ENCODE data around the gene NPAS3. TPM values are rescaled to one million over a fixed set of nuclear protein-coding genes. Genes with fewer than 3 reads are reported as not detected.

NPAS3 gene
- total RNA-seq, 1 donor from 2014 or later = not detected

DNA sequence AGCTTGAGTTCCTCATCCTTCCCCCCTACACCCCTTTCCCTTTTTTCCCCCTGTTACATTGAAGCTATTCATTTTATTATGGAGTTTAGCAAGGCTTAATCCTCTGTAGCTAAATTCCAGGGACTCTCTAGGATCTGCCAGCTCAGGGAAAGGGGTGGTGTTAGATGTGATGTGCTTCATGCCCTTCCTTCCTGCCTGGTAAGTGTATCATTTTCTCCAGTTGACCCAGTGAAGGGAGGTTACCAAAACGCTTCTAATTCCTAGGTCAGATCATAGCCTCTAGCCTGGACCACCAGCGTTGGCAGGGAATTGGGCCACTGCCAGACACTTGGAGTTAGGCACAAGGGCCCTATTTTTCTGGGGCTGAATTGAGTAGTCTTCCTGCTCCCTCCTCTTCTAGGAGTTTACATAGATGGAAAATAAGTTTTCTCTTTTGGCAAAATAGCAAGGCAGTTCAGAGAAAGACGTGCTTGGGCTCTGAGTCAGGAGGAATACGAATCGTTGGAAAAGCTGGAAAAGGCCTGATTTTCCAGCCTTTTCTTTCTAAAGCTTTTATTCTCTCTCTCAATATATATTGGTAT, 88.3 kb downstream of the NPAS3 start:
- Mint-ChIP-seq H3K4me3 (no peak overlapping the region), H3K36me3 (peaks cover 10% of the 10 kb centered on the region), H3K9me3 (no peaks in the 10 kb centered on the region), H3K27ac (no peak overlapping the region), H3K4me1 (peaks cover 20% of the 10 kb centered on the region), H3K27me3 (ENCODE audit: insufficient read depth, low read depth) (no peaks in the 10 kb centered on the region)
- Histone ChIP-seq H3K9ac (no peak overlapping the region), H3F3A (ENCODE audit: low read depth) (no peaks in the 10 kb centered on the region), H3K4me1 (peaks cover 4% of the 10 kb centered on the region), H3K4me2 (no peak overlapping the region), H3K9me3 (ENCODE audit: low read depth) (no peaks in the 10 kb centered on the region), H3K4me3 (no peak overlapping the region), H3K79me2 (ENCODE audit: low read depth) (no peaks in the 10 kb centered on the region), H4K20me1 (ENCODE audit: low read depth) (no peaks in the 10 kb centered on the region), H3K27ac (no peak overlapping the region), H2AFZ (replicated peaks) (no peak overlapping the region), H3K36me3 (no peaks in the 10 kb centered on the region), H3K27me3 (no peaks in the 10 kb centered on the region)
- no peak for DNase-seq (ENCODE audit: low spot score)
- no peak for TF ChIP-seq EZH2 (IDR thresholded peaks at IDR 0.05)
- TF ChIP-seq, protein P1, sequence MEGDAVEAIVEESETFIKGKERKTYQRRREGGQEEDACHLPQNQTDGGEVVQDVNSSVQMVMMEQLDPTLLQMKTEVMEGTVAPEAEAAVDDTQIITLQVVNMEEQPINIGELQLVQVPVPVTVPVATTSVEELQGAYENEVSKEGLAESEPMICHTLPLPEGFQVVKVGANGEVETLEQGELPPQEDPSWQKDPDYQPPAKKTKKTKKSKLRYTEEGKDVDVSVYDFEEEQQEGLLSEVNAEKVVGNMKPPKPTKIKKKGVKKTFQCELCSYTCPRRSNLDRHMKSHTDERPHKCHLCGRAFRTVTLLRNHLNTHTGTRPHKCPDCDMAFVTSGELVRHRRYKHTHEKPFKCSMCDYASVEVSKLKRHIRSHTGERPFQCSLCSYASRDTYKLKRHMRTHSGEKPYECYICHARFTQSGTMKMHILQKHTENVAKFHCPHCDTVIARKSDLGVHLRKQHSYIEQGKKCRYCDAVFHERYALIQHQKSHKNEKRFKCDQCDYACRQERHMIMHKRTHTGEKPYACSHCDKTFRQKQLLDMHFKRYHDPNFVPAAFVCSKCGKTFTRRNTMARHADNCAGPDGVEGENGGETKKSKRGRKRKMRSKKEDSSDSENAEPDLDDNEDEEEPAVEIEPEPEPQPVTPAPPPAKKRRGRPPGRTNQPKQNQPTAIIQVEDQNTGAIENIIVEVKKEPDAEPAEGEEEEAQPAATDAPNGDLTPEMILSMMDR (IDR thresholded peaks at IDR 0.05) = no peak
- no peak for TF ChIP-seq EZH2phosphoT487 (IDR thresholded peaks at IDR 0.05)

DNA sequence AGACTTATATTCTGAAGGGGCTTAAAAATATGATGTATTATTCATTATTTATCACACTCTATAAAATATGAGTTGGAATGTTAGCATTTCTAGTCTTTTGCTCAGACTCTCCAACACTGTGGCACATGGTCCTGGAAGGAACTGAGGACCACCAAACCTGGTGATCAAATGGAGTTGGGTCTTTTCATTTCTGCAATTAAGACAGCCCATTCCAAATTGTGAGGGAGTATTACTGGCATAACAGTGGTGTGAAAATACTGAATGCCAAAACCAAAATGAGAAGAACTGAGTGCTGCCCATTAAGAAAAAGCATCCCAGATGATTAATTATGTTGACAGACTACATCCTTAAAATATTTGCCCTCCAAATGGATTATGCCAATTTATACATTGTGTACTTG, 90.8 kb downstream of the NPAS3 start:
- Histone ChIP-seq H3K4me3 (no peak overlapping the region), H2AFZ (replicated peaks) (no peak overlapping the region), H3K4me2 (no peak overlapping the region), H3K36me3 (no peaks in the 10 kb centered on the region), H3K9me3 (ENCODE audit: low read depth) (no peaks in the 10 kb centered on the region), H4K20me1 (ENCODE audit: low read depth) (no peaks in the 10 kb centered on the region), H3K27me3 (no peaks in the 10 kb centered on the region), H3K79me2 (ENCODE audit: low read depth) (no peaks in the 10 kb centered on the region), H3K4me1 (peaks cover 4% of the 10 kb centered on the region), H3K9ac (no peak overlapping the region), H3F3A (ENCODE audit: low read depth) (no peaks in the 10 kb centered on the region), H3K27ac (no peak overlapping the region)
- Mint-ChIP-seq H3K4me1 (peaks cover 20% of the 10 kb centered on the region), H3K9me3 (no peaks in the 10 kb centered on the region), H3K36me3 (peaks cover 3% of the 10 kb centered on the region), H3K27me3 (ENCODE audit: insufficient read depth, low read depth) (no peaks in the 10 kb centered on the region), H3K4me3 (no peak overlapping the region), H3K27ac (no peak overlapping the region)
- TF ChIP-seq, protein P1 (IDR thresholded peaks at IDR 0.05) = no peak
- no peak for TF ChIP-seq EZH2phosphoT487 (IDR thresholded peaks at IDR 0.05)
- TF ChIP-seq EZH2 (IDR thresholded peaks at IDR 0.05) = no peak
- DNase-seq (ENCODE audit: low spot score) = no peak

DNA sequence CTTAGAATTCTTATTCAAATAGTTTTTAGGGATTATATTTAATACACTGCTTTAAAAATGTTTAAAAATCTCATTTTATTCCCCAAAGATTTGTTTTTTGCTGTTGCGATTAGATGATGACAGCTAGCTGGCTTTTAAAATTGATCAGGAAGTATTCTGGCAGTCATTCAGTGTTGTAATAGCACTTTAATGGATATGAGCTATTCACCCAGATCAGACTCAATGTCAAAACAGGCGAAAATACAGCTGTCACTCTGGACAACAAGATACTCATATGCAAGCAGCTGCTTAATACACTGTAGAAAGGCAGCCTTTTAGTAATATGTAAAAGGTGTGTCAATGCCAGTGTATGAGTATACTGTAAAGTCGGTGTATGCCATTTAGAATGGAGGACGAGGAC, 91.7 kb downstream of the NPAS3 start:
- Histone ChIP-seq H3K4me2 (no peak overlapping the region), H3F3A (ENCODE audit: low read depth) (no peaks in the 10 kb centered on the region), H3K9ac (no peak overlapping the region), H3K4me1 (peaks cover 4% of the 10 kb centered on the region), H3K36me3 (no peaks in the 10 kb centered on the region), H3K79me2 (ENCODE audit: low read depth) (no peaks in the 10 kb centered on the region), H3K9me3 (ENCODE audit: low read depth) (no peaks in the 10 kb centered on the region), H2AFZ (replicated peaks) (no peak overlapping the region), H4K20me1 (ENCODE audit: low read depth) (no peaks in the 10 kb centered on the region), H3K27me3 (no peaks in the 10 kb centered on the region), H3K27ac (no peak overlapping the region), H3K4me3 (no peak overlapping the region)
- no peaks in the 10 kb centered on the region for H3K27me3 Mint-ChIP-seq (ENCODE audit: insufficient read depth, low read depth)
- H3K27ac Mint-ChIP-seq = no peak overlapping the region
- TF ChIP-seq EZH2phosphoT487 (IDR thresholded peaks at IDR 0.05) = no peak
- H3K36me3 Mint-ChIP-seq = peaks cover 3% of the 10 kb centered on the region
- H3K4me1 Mint-ChIP-seq = peaks cover 22% of the 10 kb centered on the region
- no peak overlapping the region for H3K4me3 Mint-ChIP-seq
- no peaks in the 10 kb centered on the region for H3K9me3 Mint-ChIP-seq
- DNase-seq (ENCODE audit: low spot score) = no peak

DNA sequence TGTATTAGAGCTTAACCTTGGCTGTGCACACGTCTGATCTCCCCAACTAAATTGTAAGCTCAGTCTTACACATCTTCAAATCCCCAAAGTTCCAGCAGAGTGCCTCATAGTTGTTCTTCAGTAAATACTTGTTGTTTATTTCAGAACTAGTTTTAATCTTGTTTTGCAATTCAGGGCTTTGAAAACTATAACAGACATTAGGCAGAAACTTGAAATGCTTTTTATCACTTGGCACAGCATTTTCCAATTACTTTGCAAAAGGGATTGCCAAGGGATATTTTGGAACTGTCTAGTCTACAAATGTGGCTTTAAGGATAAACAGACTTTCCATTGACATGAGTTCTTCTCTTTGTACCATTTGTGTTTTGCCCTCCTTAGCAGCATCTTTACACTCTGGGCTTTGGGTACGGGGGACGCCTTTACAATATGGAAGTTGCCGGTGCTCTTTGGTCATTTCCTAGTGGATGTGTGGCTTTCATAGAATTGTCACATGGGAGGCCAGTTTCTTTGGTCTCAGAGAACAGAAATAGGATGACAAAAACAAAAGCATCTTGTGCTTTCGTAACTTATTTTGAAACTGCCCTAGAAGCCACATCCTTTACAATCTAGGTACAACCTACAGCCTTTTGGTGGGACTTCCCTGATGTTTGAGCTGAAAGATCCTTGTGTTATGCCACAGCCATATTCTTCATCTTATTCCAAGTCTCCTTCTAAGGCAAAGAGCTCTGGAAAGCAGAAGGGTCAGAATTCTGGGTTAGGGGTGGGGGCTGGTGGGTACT, 96.9 kb downstream of the NPAS3 start:
- Histone ChIP-seq H3K27me3 (no peaks in the 10 kb centered on the region), H3K36me3 (no peaks in the 10 kb centered on the region), H3K9ac (no peak overlapping the region), H2AFZ (replicated peaks) (no peak overlapping the region), H3K9me3 (ENCODE audit: low read depth) (no peaks in the 10 kb centered on the region), H3K4me3 (no peak overlapping the region), H3K27ac (no peak overlapping the region), H3F3A (ENCODE audit: low read depth) (no peaks in the 10 kb centered on the region), H4K20me1 (ENCODE audit: low read depth) (no peaks in the 10 kb centered on the region), H3K79me2 (ENCODE audit: low read depth) (no peaks in the 10 kb centered on the region), H3K4me2 (no peak overlapping the region), H3K4me1 (no peaks in the 10 kb centered on the region)
- no peak for TF ChIP-seq EZH2 (IDR thresholded peaks at IDR 0.05)
- TF ChIP-seq, protein P1 (IDR thresholded peaks at IDR 0.05) = no peak
- TF ChIP-seq EZH2phosphoT487 (IDR thresholded peaks at IDR 0.05) = no peak
- Mint-ChIP-seq H3K27me3 (ENCODE audit: insufficient read depth, low read depth) (no peaks in the 10 kb centered on the region), H3K4me3 (no peak overlapping the region), H3K4me1 (peaks cover 38% of the 10 kb centered on the region), H3K27ac (no peak overlapping the region), H3K36me3 (no peaks in the 10 kb centered on the region), H3K9me3 (no peaks in the 10 kb centered on the region)
- no peak for DNase-seq (ENCODE audit: low spot score)
